Activated CD8-positive, alpha-beta memory T cell treated with anti-CD3 and anti-CD28 coated beads, Interleukin-2, amount 50 U/mL, for 48 hours (primary cell): Measurements from ENCODE around the gene LDLRAP1.
"Not testable (repeated sequence)": the region's sequence is repeated elsewhere in the genome, so short reads cannot be mapped to it uniquely, and the experiment has no call there.

Experiments
- DNase-seq: peaks from one replicate; pipeline ENCODE4 v3.0.0-alpha.2; 2020

Gene LDLRAP1

GRCh38 chr1:25579292-25580252 is 36.2 kb downstream of the LDLRAP1 start:
- no peak for DNase-seq

- no peak for DNase-seq
Measured at GRCh38 chr1:25580927-25581326, 37.5 kb downstream of the LDLRAP1 start.

GRCh38 chr1:25581764-25582163 is 38.4 kb downstream of the LDLRAP1 start:
- no peak for DNase-seq

- DNase-seq = no peak
Measured at GRCh38 chr1:25583519-25584370, 40.3 kb downstream of the LDLRAP1 start.

GRCh38 chr1:25586181-25586588 is 42.8 kb downstream of the LDLRAP1 start:
- DNase-seq = no peak

GRCh38 chr1:25587290-25587689 is 43.9 kb downstream of the LDLRAP1 start:
- no peak for DNase-seq

GRCh38 chr1:25588224-25588623 is 44.8 kb downstream of the LDLRAP1 start:
- DNase-seq = not testable (repeated sequence)

- not testable (repeated sequence) for DNase-seq
Measured at GRCh38 chr1:25588786-25589185, 45.4 kb downstream of the LDLRAP1 start.

- no peak for DNase-seq
Measured at GRCh38 chr1:25590096-25590824, 46.9 kb downstream of the LDLRAP1 start.

GRCh38 chr1:25593861-25594260 is 50.5 kb downstream of the LDLRAP1 start:
- no peak for DNase-seq

- no peak for DNase-seq
Measured at GRCh38 chr1:25594971-25595370, 51.6 kb downstream of the LDLRAP1 start.

- not testable (repeated sequence) for DNase-seq
Measured at GRCh38 chr1:25596641-25597040, 53.2 kb downstream of the LDLRAP1 start.

GRCh38 chr1:25598879-25599278 is 55.5 kb downstream of the LDLRAP1 start:
- DNase-seq = no peak

- no peak for DNase-seq
Measured at GRCh38 chr1:25599969-25600610, 56.7 kb downstream of the LDLRAP1 start.

GRCh38 chr1:25600971-25601699 is 57.7 kb downstream of the LDLRAP1 start:
- DNase-seq = not testable (repeated sequence)

- DNase-seq = not testable (repeated sequence)
Measured at GRCh38 chr1:25603779-25604538, 60.6 kb downstream of the LDLRAP1 start.

- no peak for DNase-seq
Measured at GRCh38 chr1:25607123-25607522, 63.7 kb downstream of the LDLRAP1 start.

- peak; percentile 91 for DNase-seq
Measured at GRCh38 chr1:25608488-25609178, 65.2 kb downstream of the LDLRAP1 start.

GRCh38 chr1:25609921-25610320 is 66.5 kb downstream of the LDLRAP1 start:
- no peak for DNase-seq
